ENCODE measurements around the gene LY6G5C.

DNA sequence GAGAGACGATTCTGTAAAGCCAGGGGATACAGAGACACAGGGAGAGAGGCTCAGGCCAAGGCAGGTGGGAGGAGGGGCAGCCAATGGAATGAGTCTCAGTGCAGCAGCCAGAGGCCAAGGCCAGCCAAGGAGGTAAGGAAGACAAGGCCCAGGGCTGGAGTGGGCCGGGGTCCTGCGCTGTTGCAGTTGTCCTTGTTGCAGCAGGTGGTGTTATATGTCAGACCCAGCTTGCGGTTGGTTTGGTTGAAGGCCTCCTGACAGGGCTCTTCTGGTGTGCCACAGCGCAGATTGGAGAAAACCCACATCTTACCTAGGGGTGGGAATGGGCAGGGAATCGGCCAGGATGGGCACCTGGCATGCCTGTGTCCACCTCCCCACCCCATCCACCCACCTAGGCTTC lies 38.1 kb upstream of the LY6G5C start:
- TF ChIP-seq, protein P1, sequence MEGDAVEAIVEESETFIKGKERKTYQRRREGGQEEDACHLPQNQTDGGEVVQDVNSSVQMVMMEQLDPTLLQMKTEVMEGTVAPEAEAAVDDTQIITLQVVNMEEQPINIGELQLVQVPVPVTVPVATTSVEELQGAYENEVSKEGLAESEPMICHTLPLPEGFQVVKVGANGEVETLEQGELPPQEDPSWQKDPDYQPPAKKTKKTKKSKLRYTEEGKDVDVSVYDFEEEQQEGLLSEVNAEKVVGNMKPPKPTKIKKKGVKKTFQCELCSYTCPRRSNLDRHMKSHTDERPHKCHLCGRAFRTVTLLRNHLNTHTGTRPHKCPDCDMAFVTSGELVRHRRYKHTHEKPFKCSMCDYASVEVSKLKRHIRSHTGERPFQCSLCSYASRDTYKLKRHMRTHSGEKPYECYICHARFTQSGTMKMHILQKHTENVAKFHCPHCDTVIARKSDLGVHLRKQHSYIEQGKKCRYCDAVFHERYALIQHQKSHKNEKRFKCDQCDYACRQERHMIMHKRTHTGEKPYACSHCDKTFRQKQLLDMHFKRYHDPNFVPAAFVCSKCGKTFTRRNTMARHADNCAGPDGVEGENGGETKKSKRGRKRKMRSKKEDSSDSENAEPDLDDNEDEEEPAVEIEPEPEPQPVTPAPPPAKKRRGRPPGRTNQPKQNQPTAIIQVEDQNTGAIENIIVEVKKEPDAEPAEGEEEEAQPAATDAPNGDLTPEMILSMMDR (IDR thresholded peaks at IDR 0.05; ENCODE audit: low read depth, low read length), result no peak
- TF ChIP-seq POLR2A (IDR thresholded peaks at IDR 0.05; ENCODE audit: extremely low read depth, insufficient read length) (no peak), MYC (IDR thresholded peaks at IDR 0.05; ENCODE audit: low read depth, low read length) (no peak)

Measured in NB4 (cell line).